ENCODE data around the gene NR6A1.

Gene NR6A1

DNA sequence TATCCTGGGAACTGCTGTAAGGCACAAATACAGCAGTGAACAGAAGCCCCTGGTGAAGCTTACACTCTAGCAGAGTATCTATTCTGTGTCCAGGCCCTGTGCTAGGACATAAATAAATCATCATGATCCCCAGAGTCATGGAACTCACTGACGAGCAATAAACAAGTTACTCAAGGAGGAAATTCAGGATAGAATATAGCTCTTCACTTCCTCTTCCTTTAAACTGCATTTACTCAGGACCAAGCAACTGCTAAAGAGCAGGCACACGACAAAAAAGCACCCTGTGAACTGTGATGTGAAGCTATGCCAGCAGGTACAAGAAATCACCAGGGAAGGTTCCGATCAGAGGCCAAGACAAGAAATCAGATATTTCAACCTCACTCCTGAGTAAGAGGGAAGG, 216.1 kb downstream of the NR6A1 start:
- no peak for DNase-seq

DNA sequence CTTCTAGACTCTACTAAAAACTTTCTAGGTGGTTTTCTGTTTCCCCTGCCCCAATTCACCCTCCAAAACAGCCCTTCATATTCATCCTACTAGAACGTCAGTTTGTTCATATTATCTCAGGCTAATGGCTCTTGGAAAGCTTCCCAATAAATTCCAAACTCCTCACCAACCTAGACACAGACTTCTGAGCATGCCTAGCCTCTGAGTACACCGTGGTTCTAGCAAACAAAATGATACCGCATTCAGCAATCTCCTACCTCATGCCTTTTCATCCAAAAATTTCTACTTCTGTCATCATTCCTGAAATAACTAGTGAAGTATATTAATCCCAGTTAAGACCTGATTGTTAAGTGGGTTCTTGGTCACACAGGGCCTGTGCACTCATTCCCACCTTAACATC, 217.4 kb downstream of the NR6A1 start:
- no peak for DNase-seq

DNA sequence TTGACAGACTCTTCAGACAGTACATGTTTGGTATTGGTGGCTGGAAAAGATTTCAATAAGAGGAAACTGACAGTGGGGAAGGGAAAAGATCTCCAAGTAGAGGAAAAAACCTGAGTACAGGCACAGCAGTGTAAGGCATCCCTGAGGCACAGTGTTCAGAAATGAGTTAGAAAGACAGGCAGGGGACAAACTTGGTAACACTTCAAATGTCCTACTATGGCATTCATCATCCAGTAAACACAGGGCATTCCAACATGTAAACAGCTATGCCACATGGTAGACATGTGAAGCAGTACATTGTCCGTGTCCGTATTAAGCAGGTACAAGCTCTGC, 218.9 kb downstream of the NR6A1 start:
- no peak for DNase-seq

DNA sequence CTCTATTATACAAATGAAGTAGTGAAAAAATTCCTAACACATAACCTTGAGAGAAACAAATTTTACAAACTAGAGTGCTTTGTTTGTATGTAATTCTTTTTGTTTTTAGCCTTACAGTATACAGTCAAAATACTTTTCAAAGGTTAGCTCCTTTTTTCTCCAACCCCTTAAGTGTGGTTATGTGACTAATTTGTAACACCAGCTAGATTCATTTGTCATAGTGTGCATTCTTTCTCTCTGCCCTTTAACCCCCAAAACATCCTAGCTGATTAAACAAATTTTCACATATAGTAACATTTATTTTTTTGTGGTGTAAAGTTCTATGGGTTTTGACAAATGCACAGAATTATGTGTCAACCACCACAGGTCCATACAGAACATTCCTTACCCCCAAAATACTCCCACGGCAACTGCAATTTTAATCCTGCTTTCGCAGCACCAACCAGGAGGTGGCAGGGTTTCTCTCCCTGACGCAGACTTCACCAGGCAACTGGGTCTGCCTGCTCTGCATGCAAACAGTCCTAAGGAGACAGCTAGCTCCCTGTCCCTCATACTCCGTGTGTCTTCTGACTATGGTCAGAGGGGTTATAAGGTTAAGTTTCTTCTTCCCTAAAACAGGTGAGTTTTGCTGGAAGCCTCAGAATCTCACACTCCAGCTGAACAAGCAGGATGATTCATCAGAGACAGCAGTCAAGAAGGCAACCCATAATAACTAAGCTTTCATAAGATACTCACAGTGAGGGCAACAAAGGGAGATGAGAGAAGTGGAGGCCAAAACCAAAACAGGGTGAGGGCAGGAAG, 219.4 kb downstream of the NR6A1 start:
- DNase-seq, result no peak

DNA sequence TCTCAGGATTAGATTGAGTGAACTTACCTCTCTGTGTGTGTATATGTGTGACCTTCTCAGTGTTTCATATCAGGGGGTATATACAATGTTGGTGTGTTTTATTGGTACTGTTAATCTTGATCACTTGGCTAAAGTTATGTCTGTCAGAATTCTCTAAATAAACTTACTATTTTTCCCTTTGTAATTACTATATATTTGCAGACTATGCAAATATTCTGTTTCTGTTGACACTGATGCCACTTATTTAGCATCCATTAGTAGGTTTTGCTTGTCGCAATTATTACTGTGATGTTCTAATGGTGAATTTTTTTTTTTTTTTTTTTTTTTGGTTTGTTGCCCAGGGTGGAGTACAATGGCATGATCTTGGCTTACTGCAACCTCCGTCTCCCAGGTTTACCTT, 221.0 kb downstream of the NR6A1 start:
- DNase-seq, result no peak

DNA sequence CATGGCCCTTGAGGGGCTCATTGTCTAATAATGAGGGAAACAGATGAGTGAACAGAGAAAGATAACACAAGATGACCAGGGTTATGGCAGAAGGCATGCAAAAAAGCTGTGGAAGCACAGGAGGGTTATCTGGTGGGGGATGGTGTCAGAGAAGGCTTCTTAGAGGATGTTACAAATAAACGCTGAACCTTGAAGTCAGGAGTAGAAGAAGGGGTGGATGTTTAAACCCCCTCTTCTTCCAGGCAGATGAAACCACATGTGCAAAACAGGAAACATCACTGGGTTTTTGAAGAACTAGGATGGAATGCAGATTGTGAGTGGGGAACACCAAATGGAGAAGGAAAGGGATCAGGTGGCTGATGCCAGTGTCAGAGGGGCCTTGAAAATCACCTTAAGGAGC, 222.1 kb downstream of the NR6A1 start:
- DNase-seq, result no peak

DNA sequence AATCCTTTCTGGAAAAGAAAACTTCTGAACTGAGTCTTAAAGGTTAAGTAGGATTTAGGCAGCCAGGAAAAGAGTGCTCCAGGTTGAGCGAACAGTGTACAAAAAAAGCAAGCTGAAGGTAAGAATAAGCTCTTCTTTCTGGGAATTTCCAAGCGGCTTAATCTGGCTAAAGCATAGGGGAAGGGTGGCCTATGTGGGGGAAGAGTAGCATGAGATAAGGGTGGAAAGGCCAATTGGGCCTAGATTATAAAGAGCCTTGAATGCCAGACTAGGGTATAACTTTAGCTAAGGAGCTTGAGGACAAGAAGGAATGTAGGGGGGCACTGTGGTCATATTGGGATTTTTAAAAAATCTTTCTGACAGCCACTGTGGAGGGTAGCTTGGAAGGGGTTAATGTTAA, 226.6 kb downstream of the NR6A1 start:
- DNase-seq, result no peak

DNA sequence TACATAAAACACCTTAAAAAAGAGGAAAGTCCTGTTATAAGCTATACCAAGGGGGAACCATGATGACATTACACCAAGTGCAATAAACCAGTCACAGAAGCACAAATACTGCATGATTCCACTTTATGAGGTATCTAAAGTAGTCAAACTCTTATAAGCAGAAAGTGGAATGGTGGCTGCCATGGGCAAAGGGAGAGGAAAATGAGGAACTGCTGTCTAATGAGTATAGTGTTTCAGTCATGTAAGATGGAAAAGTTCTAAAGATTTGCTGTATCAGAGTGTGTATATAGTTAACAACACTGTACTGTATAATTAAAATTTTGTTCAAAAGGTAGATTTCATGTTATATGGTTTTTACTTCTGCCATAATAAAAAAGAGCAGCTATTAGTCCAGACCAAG, 229.3 kb downstream of the NR6A1 start:
- DNase-seq, result no peak

DNA sequence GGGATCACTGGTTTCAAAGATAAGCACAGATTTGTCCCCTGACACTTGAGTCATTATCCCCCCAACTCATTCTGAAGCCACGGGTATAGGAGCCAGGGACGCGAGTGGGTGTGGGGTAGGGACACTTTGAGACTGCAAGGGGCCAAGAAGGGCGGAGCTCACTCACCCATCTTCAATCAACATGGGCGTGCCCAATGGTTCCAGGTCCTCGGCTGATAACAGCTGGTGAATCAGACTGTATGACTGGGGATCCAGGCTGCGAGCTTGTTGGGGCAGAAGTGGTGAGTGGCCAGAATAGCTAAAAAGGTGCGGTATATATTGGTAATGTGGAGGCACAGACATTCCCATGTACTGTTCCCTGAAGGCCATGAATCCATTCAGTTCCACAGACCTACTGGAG, 233.2 kb downstream of the NR6A1 start:
- DNase-seq, result no peak

DNA sequence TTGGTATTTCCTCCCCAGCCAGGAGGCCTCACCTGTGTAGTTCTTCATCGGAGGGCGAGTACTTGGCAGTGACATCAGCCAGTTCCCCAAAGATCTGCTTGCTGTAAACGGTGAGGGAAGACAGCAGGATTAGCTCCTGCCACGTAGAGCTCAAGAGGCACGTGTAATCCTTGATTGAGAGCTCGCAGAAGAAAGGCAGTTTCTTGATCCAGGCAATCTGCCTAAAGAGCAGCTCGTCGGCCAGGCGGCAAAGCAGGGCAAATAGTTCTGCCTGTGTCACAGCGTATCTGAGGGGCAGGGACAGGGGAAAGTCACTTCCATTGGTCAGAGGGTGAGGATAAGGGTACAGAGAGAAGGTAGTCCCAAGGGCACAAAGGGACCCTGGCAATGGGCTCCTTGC, 235.3 kb downstream of the NR6A1 start:
- DNase-seq, result no peak

DNA sequence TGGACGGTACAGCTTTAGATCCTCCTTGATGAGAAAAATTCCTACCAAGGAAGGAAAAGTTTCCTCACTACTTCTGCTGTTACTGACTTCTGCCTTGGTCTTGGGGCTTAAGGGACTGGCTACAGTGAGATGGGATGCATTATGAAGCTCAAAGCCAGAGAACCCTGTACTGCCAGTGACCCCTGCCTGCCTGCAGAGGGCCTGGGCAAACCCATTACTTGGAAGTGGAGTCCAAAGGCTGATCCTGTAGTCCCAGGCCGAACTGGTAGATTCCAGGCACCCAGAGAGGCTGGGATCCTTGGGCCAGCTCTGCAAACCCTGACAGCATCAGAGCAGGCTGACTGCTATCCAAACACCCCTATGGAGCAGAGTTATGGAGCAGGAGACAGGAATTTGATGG, 238.2 kb downstream of the NR6A1 start:
- no peak for DNase-seq

DNA sequence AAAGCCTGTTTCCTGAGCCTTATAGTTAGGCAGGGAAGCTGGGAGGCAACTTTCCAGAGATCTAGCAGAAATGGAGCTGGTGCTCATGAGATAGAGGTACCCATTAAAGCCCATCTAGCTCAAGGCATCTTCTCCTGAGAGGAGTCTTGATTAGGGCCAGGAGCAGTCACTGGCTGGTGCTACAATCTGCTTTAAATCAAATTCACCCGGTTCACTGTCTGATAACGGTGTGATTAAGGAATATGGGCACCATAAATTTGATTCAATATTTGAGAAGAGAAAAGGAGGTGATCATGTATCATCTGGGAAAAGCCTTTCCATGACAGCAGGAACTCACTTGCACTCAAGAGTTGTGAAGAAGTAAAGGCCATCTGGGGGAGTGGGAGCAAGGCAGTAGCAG, 240.0 kb downstream of the NR6A1 start:
- DNase-seq, result no peak

DNA sequence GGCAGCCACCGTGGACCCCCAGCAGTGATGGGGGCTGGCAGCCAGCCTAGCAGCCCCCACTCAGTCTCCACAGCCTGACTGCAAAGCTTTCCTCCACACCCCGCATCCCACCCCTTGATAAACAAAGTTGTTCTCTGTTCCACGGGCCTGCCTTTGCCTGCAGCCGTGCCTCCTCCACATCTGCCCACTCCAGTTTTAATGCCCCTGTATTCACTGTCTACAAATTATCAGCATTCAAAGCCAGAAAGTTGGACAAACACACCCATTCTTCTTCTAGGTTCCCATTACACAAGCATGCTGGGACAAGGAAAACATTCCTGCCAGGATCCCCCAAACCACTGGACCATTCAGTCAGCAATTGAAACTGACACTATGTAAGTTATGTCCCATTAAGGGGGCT, 240.9 kb downstream of the NR6A1 start:
- DNase-seq, result no peak

DNA sequence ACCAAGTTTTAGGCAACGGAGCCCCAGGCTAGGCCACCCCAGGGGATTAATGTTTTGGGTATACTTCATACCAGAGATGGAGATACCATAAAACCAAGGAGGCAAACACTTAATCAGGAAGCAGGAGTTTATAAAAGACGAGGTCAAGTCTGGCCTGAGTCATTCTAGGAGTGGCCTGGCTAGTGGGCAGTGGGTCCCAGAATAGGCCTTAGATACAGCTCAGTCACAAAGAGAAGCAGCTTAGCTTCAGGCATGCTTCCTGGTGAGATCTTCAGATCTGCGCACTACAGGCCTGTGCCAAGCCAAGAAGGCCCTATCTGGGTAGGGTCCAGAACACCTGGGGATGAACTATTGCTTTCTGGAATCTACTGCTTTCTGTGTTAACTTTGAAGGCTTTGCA, 243.3 kb downstream of the NR6A1 start:
- no peak for DNase-seq

DNA sequence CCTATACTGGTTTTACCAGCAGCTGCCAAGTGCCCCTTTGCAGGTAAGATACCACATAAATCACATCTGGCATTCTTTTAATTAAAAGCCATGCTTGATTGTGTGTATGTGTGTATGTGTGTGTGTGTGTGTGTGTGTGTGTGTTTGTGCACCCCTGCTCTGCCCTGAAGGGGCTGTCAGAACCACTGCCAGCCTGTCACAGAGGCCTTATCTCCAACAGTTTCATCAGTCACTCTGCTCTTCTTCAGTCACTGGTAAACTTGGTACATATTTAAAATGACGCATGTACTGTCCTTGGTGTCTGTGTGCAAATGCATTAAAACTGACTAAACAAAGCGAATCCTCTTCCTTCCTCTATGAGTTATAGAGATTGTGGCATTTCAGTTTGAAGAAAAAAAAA, 244.9 kb downstream of the NR6A1 start:
- no peak for DNase-seq

DNA sequence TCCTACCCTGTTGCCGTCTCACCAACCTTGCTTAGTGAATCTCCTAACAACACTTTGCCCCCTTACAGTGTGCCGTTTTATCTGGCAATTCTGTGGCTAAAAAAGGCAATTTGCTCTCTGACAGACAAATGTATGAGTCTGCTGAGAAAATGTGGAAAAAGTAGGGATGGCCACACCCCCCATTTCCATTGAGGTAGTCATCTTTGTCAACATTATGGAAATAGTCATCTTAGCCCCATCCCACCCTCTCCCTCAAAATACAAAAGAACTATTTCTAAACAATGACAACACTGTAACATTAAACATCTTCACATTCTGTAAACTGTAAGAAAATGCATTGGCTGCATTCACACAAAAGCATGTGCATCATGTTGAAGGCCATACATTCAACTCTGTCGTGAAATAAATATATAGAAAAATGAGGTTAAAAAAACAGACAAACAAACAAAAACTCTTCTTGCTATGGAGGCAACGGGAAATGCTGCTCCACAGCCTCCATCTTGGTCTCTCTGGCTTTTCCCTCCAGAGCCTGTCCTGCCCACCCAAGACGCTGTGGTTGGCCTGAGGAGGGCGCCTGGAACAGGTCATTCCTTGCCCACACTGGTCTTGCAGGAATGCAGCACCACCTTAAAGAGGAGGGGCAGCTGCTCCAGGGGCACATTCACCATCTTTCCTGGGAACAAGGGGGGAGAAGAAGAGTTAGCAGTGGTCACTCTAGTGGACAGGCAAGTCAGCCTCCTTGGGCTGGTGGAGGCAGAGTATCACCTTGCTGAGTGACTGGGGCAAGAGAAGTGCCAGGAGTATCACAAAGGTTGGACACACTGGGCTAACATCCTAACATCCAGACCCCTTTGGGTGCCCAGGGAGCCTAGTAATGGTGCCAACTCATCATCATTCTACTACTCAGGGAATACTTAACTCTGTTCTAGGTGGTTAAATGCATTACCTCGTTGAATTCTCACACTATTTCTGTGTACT, 248.7 kb downstream of the NR6A1 start:
- DNase-seq, result no peak

DNA sequence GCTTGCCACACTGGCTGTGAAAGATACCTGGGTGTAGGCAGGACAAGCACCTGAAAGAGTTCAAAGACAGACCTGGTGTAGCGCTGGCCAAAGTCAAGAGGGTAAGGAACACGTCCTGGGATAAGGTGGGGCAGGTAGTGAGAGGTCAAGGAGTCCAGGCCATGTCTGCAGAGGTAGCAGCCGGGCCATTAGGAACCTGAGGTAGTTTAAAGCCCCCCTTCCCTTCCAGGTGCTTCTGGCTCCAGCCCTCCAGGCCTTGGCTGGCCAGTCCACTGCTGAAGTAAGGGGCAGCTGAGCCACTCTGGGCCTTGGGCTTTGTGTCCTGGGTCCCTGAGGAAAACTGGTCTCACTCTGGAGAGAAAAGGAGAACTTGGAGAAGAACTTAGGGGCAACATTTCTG, 250.0 kb downstream of the NR6A1 start:
- DNase-seq, result no peak

DNA sequence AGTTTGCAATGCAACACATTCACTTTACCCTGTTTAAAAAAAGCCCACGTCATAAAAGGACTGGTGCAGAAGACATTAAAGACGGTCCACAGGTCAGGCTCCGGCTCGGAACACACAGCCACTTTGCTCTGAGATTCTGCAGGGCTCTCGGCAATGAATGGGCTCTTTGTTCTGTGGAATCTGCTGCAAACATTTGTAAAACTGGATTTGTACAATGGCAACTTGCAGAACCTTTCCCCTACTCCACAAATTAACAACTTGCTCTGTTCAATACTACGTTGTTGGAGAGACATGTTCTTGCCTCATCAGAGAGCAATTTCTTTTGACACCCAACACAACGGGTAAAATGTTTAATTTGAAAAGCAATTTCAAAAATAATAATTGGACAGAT, 250.9 kb downstream of the NR6A1 start:
- no peak for DNase-seq

DNA sequence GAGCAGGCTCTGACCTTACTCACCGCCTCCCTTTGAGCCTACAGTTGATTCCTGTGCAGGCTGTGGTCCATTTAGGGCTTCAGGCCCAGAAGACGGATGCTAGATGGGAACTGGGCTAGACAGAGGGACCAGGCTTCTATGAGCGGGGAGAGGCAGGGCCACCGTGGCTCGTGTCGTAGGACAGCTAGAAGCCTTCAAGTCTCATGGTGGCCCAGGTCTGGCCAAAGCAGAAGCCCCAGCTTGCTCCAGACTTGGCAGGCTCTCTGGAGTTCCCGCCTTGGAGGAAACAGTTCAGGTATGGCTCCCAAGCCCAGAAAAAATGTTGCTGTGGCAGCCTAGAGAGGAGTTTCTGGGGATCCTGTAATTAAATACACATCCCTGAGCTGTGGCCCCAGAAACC, 253.0 kb downstream of the NR6A1 start:
- DNase-seq, result no peak

DNA sequence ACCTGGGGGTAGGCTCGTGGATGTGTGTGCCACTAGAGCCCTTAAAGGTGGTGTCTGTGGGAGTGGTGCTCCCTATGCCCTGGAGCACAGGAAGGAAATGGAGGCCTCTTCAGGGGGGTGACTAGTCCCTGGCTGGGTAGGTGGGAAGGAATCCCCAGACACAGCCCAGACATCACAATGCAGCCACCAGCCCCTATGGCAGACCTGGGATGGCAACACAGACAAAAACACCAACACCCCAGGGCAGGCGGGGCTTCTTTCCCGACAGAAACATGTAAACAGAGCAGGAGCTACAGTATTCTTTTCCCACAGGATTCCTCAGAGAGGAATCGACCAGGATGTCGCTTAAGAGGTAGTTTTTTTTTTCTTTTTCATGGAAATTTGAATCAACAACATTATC, 253.5 kb downstream of the NR6A1 start:
- DNase-seq, result no peak

DNA sequence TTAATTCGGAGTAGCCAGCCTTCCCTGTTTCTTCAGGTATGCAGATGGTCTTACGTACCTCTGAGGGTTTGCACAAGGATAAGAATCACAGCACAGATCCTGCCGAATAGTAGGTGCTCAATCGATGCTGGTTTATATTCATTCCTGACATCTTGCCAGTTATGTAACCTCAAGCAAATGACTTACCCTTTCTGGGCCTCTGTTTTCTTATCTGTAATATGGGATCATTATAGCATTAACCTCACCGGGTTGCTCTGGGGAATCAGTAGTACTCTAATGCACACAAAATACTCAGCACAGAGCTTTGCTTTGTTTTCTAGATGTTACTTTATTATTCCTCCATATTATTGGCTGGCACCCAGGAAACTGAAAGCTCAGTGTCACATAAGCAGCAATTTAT, 256.2 kb downstream of the NR6A1 start:
- no peak for DNase-seq

DNA sequence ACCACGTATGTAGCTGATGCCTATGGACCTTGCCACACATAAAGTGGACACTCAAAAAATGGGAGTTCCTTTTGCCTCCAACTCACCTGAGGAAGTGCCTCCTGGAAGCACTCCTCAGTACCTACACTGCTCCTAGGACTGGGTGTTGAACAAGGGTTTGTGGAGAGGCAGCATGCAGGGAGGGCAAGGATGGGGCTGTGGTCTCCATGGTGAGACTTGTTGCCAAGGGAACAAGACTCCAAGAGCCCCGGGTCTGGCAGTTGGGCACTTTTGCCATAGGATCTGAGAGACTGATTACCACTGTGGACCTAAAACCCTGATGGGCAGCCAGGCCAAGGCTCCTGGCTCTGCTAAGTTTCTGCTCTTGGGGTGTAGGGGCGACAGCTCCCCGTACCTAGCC, 257.0 kb downstream of the NR6A1 start:
- no peak for DNase-seq

DNA sequence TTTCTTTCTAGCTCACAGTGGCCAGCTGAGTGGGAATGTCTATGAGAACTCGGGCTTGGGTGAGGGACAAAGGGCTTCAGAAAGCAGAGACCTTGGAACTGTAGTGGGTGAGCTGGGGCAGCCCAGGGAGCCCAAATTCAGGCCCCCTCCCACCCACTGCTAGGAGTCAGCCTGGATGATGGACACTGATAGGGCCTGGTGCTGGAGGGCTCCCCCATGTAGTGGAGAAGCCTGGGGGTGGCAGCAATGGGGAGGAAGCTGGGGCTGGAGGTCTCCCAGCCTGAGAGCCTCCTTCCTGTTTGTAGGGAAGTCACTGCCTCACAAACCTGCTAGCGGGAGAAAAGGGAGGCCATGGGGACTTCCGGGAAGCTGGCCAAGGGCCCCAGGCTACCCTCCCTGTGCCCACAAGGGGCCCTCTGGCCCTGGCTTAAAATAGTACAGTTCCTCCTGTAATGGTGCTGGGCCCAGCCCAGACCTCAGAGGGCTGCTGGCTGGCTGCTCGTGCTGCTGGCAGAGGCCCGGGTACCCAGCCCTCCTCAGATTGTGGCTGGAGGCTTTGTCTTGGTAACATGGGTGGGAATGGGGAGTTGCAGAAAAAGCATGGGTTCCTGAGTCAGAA, 257.6 kb downstream of the NR6A1 start:
- no peak for DNase-seq

DNA sequence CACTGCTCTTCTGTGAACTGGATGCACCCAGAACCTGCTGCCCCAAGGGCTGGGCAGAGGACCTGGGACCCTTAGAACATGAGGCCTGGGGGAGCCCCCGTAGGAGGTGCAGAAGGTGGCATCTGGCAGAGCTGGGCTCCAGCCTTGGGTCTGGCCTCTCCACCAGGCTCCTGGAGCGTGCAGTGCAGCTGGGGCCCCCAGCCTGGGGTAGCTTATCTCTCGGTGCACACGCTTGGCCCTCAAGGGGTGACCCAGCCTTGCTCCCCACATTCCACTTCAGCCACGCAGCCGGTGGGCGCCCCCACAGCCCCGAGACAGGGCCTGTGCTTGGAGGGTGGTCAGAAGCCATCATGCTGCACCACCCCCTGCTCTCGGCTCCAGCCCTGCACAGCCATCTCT, 258.3 kb downstream of the NR6A1 start:
- no peak for DNase-seq
